LNCaP clone FGC (cell line): Measurements from ENCODE around the gene USP9X.
A peak's percentile ranks its signal among the peaks of the same experiment; 100 is the strongest.

Experiments used
- DNase-seq: peaks from one replicate; pipeline ENCODE4 v3.0.0-alpha.2; 2011; ENCODE audit warnings: low read depth
- H3K4me3 ChIP-seq: 2 replicates; pipeline ENCODE4 v1.5.1; 2011; ENCODE audit warnings: mild to moderate bottlenecking, low read depth, low read length, control low read depth
- CTCF ChIP-seq: IDR thresholded peaks from 2 replicates; pipeline ENCODE4 v1.5.1; 2012; ENCODE audit warnings: mild to moderate bottlenecking; ENCODE audit not compliant: control insufficient read depth, insufficient read depth; ENCODE audit errors: extremely low read depth

The USP9X gene

GRCh38 chrX:41066391-41066790 is 18.9 kb upstream of the USP9X start:
- no peak for DNase-seq
- H3K4me3 ChIP-seq: no peak overlapping the region
- no peak for TF ChIP-seq CTCF

DNA sequence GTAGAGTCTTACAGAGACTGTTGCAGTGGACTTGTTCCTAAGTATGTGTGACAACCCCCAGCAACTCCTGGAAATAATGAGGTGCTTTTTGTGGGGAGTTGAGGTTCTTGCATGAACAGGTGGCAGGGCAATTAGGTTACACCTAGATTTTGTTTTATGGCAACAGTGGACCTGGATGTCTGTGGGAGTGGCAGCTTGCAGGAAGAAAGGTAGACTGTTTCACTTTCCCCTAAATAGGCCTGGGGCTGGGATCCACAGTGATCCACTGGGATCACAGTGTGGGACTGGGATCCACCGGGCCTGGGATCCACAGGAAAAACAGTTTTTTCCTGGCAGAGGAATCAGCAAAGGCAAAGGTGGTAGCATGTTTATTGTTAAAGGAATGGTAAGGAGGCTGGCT is 18.3 kb upstream of the USP9X start:
- TF ChIP-seq CTCF: no peak
- H3K4me3 ChIP-seq: no peak overlapping the region
- no peak for DNase-seq

GRCh38 chrX:41067721-41068120 is 17.5 kb upstream of the USP9X start:
- DNase-seq: no peak
- no peak overlapping the region for H3K4me3 ChIP-seq
- no peak for TF ChIP-seq CTCF

- no peak for DNase-seq
- H3K4me3 ChIP-seq: no peak overlapping the region
- TF ChIP-seq CTCF: no peak
Observed at GRCh38 chrX:41076742-41077141, 8.5 kb upstream of the USP9X start.

GRCh38 chrX:41081821-41082220 is 3.4 kb upstream of the USP9X start:
- H3K4me3 ChIP-seq: no peak overlapping the region

DNA sequence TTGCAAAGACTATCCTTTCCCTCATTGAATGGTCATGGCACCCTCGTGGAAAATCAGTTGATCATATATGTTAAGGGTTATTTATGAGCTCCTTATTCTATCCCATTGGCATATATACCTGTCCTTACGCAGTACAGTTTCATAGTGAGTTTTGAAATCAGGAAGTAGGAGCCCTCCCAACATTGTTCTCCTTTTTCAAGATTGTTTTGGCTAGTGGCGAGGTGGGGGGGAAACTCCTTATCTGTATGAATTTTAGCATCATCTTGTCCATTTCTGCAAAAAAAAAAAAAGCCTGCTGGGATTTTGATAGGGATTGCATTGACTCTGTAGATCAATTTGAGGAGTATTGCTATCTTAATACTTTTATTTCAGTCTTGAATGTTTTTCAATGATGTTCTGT is 2.5 kb upstream of the USP9X start:
- no peak for DNase-seq
- H3K4me3 ChIP-seq: no peak overlapping the region
- TF ChIP-seq CTCF: no peak

More at GRCh38 chrX:41081821-41082220, 3.4 kb upstream of the USP9X start:
- no peak for DNase-seq
- TF ChIP-seq CTCF: no peak

DNA sequence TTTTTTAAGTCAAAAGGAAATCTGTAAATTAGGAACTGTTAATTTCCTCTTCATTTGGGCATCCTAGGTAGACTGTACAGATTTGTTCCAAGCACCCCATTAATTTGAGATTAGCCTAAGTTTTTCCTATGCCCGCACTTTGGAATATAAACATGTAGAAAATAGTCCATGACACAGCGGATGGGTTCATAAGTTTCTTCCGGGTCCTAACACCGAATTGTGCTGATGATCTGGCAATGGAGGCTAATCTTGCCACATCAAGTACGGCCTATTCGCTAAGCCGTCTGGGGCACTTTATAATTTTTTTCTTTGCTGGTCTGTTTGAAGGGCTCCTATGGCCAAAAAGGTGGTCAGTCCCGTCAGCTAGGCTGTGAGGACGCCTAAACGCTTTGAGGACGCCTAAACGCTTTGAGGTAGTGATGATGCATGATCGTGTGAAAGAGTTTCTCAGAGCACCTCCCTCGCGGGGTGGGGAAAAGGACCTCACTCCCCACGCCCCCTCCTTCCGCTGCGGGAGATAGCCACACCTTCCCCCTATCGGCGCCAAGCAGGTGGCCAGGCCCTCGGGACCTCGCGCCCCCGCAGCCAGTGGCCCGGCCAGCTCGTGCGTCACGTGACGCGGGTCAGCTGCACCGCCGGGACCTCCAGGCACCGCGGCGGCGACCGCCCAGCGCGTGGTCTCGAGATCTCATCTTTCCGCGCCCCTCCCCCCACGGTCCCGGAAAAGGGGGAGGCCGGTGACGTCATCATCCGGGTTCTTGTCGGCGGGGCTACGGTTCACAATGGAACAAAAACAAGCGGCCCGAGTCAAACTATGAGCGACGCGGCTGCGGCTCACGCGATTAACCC is 977 bp upstream of the USP9X start:
- H3K4me3 ChIP-seq: peak overlapping the region; percentile 77
- no peak for TF ChIP-seq CTCF
- peak; percentile 88 for DNase-seq
